ENCODE measurements around the gene CCNDBP1. TPM values are rescaled to one million over a fixed set of nuclear protein-coding genes. Genes with fewer than 3 reads are reported as not detected.

CCNDBP1 gene
- polyA plus RNA-seq, 1 experiment, result 76.5 TPM

GRCh38 chr15:43214592-43215295 is 29.5 kb downstream of the CCNDBP1 start:
- H3K36me3 ChIP-seq (ENCODE audit: control insufficient read depth, insufficient read depth, low read length), result no peaks in the 10 kb centered on the region
- peaks cover 16% of the 10 kb centered on the region for H3K27me3 ChIP-seq (ENCODE audit: control insufficient read depth, insufficient read depth, low read length)
- no peak overlapping the region for H3K4me3 ChIP-seq (ENCODE audit: low read depth, low read length)
- ChIA-PET POLR2A (no interaction called here), CTCF (interaction anchor here (0.6 to 7.7 kb wide), 5 partner anchors 11 to 70 kb away, joined by 3 to 52 read pairs (median 15); no protein-coding TSS in a partner anchor)
- no peak for TF ChIP-seq CTCF (IDR thresholded peaks at IDR 0.05; ENCODE audit: insufficient read depth, low read depth, low read length)
- DNase-seq (ENCODE audit: low read depth), result no peak

- POLR2A ChIA-PET, result no interaction called here
- no peak for DNase-seq (ENCODE audit: low read depth)
Measured at GRCh38 chr15:43215961-43216360, 30.8 kb downstream of the CCNDBP1 start.

GRCh38 chr15:43218908-43219706 is 33.9 kb downstream of the CCNDBP1 start:
- POLR2A ChIA-PET, result no interaction called here
- peaks cover 8% of the 10 kb centered on the region for H3K27me3 ChIP-seq (ENCODE audit: control insufficient read depth, insufficient read depth, low read length)
- peak; percentile 34 for TF ChIP-seq CTCF (IDR thresholded peaks at IDR 0.05; ENCODE audit: insufficient read depth, low read depth, low read length)
- CTCF ChIA-PET, result interaction anchor here (0.9 to 4.3 kb wide), 8 partner anchors 10 to 67 kb away, joined by 3 to 23 read pairs (median 3); no protein-coding TSS in a partner anchor
- no peak overlapping the region for H3K4me3 ChIP-seq (ENCODE audit: low read depth, low read length)
- no peak for DNase-seq (ENCODE audit: low read depth)
- H3K36me3 ChIP-seq (ENCODE audit: control insufficient read depth, insufficient read depth, low read length), result no peaks in the 10 kb centered on the region

More at GRCh38 chr15:43215961-43216360, 30.8 kb downstream of the CCNDBP1 start:
- no peaks in the 10 kb centered on the region for H3K36me3 ChIP-seq (ENCODE audit: control insufficient read depth, insufficient read depth, low read length)
- CTCF ChIA-PET, result interaction anchor here (1.1 to 7.7 kb wide), 5 partner anchors 10 to 70 kb away, joined by 5 to 52 read pairs (median 23); no protein-coding TSS in a partner anchor
- TF ChIP-seq CTCF (IDR thresholded peaks at IDR 0.05; ENCODE audit: insufficient read depth, low read depth, low read length), result no peak
- H3K4me3 ChIP-seq (ENCODE audit: low read depth, low read length), result no peak overlapping the region
- H3K27me3 ChIP-seq (ENCODE audit: control insufficient read depth, insufficient read depth, low read length), result peaks cover 11% of the 10 kb centered on the region

GRCh38 chr15:43219929-43220928 is 35.0 kb downstream of the CCNDBP1 start:
- CTCF ChIA-PET, result interaction anchor here (0.9 to 4.3 kb wide), 6 partner anchors 11 to 66 kb away, joined by 3 to 23 read pairs (median 3); no protein-coding TSS in a partner anchor
- POLR2A ChIA-PET, result no interaction called here

More at GRCh38 chr15:43219929-43220928, 35.0 kb downstream of the CCNDBP1 start:
- TF ChIP-seq CTCF (IDR thresholded peaks at IDR 0.05; ENCODE audit: insufficient read depth, low read depth, low read length), result no peak
- no peaks in the 10 kb centered on the region for H3K36me3 ChIP-seq (ENCODE audit: control insufficient read depth, insufficient read depth, low read length)
- H3K4me3 ChIP-seq (ENCODE audit: low read depth, low read length), result no peak overlapping the region
- no peak for DNase-seq (ENCODE audit: low read depth)
- H3K27me3 ChIP-seq (ENCODE audit: control insufficient read depth, insufficient read depth, low read length), result peaks cover 8% of the 10 kb centered on the region
